Psoas muscle (tissue), 8 donors: ENCODE results near the gene PIM3. TPM values are rescaled to one million over a fixed set of nuclear protein-coding genes. Genes with fewer than 3 reads are reported as not detected.

ENCODE experiments used
- ATAC-seq, 4 donors: fragments of 200-7000 bp; cut with Tn5 transposase; one replicate each; pipeline ENCODE4 v1.9.1; 2020; ENCODE audit warnings: moderate library complexity in 3 of 4, mild to moderate bottlenecking in 2 of 4
- DNase-seq, 2 donors: peaks; one replicate each; pipeline ENCODE4 v3.0.0-alpha.2; 2020
- H3K27ac ChIP-seq: fragments of 200-600 bp; one replicate; pipeline ENCODE4 v1.8.0; 2022
- H3K27me3 ChIP-seq, 3 donors: fragments of 200-600 bp in 1 of 3; one replicate each; pipeline versions ENCODE4 v1.6.1 to v1.8.0; 2013 to 2022; ENCODE audit warnings: low read length in 2 of 3, mild to moderate bottlenecking in 2 of 3, moderate library complexity in 1 of 3; ENCODE audit not compliant: insufficient read depth in 3 of 3
- H3K36me3 ChIP-seq, 2 donors: fragments of 200-600 bp in 1 of 2; one replicate each; pipeline versions ENCODE4 v1.6.1 to v1.8.0; 2013 to 2022; ENCODE audit warnings: low read depth in 1 of 2, mild to moderate bottlenecking in 1 of 2, moderate library complexity in 1 of 2; ENCODE audit not compliant: insufficient read depth in 1 of 2
- H3K4me1 ChIP-seq: fragments of 200-600 bp; one replicate; pipeline ENCODE4 v1.8.0; 2022
- H3K4me3 ChIP-seq: fragments of 200-600 bp; one replicate; pipeline ENCODE4 v1.8.0; 2022; ENCODE audit warnings: mild to moderate bottlenecking
- H3K9me3 ChIP-seq: fragments of 200-600 bp; one replicate; pipeline ENCODE4 v1.8.0; 2022
- CTCF ChIP-seq: fragments of 200-600 bp; IDR thresholded peaks from one replicate; pipeline ENCODE4 v1.8.0; 2022; ENCODE audit warnings: antibody characterized with exemption
- WGBS, 3 donors: extraction: QIAGEN DNeasy Blood & Tissue Kit; methylation state at CpG; one replicate each; pipeline versions ENCODE4 v1.1.6 to v1.1.7; 2013; 5-methylcytosine and 5-hydroxymethylcytosine counted together
- intact Hi-C, 2 donors: fragments of 100-400 bp; cut with DNase I; formaldehyde crosslinking; loops; one replicate each; pipeline versions ENCODE4 v1.11.0 to v1.14.2; 2022
- polyA plus RNA-seq, 3 donors: library from polyadenylated mRNA; stranded (reverse); fragments of 200-250 nt; gene quantifications; one replicate each; pipeline ENCODE4 v1.2.3, GENCODE V29; 2013
- total RNA-seq, 4 donors: library from RNA; stranded (reverse); fragmentation: NEBNext Ultra II Directional in 2 of 4; extraction: Animal tissue kit (Norgen Biotek cat#: 25700) in 2 of 4; gene quantifications; one replicate each; pipeline versions ENCODE4 v1.2.1 to v1.2.4, GENCODE V29; 2021 to 2023
- donor health status: healthy with polysubstance abuse.
- donor health status: DM: no; HTN: no; CAD: no; lungs with moderate emphysema.
- donor health status: Bipolar disorder and iron deficiency.
- donor health status: healthy.
- donor health status: DM: yes; HTN: yes; CAD: no.
- donor health status: DM: no; HTN: no; CAD: no.
- donor health status: DM: no; HTN: no; CAD: no.
- donor health status: DM: yes; HTN: yes; CAD: no.

Gene PIM3
- total and polyA plus RNA-seq, 7 donors: 40.5 to 128 (median 79.0) TPM

GRCh38 chr22:49997932-49998717 is 37.6 kb downstream of the PIM3 start:
- intact Hi-C loops: loop anchor here in 1 of 2 donors (10.0 kb wide), 1 partner anchor 233 kb away; no protein-coding TSS in a partner anchor
- no peak overlapping the region for H3K27ac ChIP-seq
- H3K4me1 ChIP-seq: peaks cover 5% of the 10 kb centered on the region
- H3K36me3 ChIP-seq: no peaks in the 10 kb centered on the region
- no peaks in the 10 kb centered on the region for H3K9me3 ChIP-seq
- 83 to 88% (median 86%) methylated on average over 18 to 21 of the region's 21 CpGs for WGBS, 3 donors
- no peak for ATAC-seq
- no peak for TF ChIP-seq CTCF
- H3K4me3 ChIP-seq: no peak overlapping the region
- H3K27me3 ChIP-seq: peaks cover 0 to 4% (median 3%) of the 10 kb centered on the region in 3 donors
- no peak for DNase-seq

DNA sequence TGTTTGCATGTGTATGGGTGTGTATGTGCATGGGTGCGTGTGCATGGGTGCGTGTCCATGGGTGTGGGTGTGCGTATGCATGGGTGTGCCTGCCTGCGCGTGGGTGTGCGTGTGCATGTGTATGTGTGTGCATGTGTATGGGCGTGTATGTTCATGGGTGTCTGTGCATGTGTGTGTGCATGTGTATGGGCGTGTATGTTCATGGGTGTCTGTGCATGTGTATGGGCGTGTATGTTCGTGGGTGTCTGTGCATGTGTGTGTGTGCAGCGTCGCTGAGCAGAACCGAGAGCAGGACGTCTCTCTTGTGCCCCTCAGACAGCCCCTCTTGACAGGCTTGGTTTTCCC is 38.1 kb downstream of the PIM3 start:
- TF ChIP-seq CTCF: no peak
- H3K27me3 ChIP-seq: peaks cover 0 to 4% (median 3%) of the 10 kb centered on the region in 3 donors
- H3K9me3 ChIP-seq: no peaks in the 10 kb centered on the region
- ATAC-seq (no peak), DNase-seq (no peak)
- no peaks in the 10 kb centered on the region for H3K36me3 ChIP-seq
- no peak overlapping the region for H3K27ac ChIP-seq
- intact Hi-C loops: loop anchor here in 1 of 2 donors (10.0 kb wide), 1 partner anchor 234 kb away; no protein-coding TSS in a partner anchor
- WGBS, 3 donors: 88 to 95% (median 92%) methylated on average over 14 of the region's 14 CpGs
- peaks cover 2% of the 10 kb centered on the region for H3K4me1 ChIP-seq
- H3K4me3 ChIP-seq: no peak overlapping the region

DNA sequence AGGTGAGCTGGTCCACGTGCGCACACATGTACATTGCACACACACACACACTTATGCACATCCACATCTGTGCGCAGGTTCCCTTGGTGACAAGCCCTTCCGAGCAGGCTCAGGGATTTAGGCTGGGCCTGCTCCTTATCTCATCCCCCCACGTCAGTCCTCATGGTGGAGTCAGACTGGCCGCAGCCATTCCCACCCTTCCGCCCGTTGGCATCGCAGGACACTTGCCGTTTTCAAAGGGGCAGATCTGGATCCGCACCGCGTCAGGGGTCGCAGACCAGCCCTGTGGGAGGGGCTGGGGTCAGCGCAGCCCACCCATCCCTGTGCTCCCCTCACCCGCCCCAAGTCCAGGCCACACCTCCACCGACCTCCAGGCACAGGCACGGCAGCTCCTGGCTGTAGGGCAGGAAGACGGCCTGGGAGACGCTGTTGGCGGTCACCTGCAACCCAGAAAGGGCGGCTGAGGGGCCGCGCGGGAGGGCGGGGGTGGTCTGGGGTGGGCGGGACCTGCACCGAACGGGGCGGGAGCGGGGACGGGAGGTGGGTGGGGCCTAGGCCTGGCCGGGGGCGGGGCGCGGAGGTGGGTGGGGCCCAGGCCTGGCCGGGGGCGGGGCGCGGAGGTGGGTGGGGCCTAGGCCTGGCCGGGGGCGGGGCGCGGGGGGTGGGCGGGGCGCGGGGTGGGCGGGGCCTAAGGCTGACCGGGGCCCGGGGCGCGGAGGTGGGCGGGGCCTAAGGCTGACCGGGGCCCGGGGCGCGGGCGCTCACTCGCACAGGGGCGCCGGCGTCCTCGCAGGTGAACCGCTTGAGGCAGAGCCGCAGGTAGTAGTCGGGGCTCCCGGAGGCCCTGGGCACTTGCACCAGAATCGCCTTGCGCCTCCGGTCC is 38.7 kb downstream of the PIM3 start:
- no peak for TF ChIP-seq CTCF
- peak in 1 of 2 donors; percentile 54 for DNase-seq
- H3K9me3 ChIP-seq: no peaks in the 10 kb centered on the region
- WGBS, 3 donors: 13 to 21% (median 17%) methylated on average over 28 to 67 of the region's 70 CpGs
- peak overlapping the region; percentile 51 for H3K4me3 ChIP-seq
- ATAC-seq: peak; percentile 59 to 80 (median 73)
- H3K27me3 ChIP-seq: peaks cover 0 to 4% (median 3%) of the 10 kb centered on the region in 3 donors
- H3K36me3 ChIP-seq: no peaks in the 10 kb centered on the region
- intact Hi-C loops: loop anchor here in 1 of 2 donors (10.0 kb wide), 1 partner anchor 235 kb away; no protein-coding TSS in a partner anchor
- H3K27ac ChIP-seq: no peak overlapping the region
- no peaks in the 10 kb centered on the region for H3K4me1 ChIP-seq

DNA sequence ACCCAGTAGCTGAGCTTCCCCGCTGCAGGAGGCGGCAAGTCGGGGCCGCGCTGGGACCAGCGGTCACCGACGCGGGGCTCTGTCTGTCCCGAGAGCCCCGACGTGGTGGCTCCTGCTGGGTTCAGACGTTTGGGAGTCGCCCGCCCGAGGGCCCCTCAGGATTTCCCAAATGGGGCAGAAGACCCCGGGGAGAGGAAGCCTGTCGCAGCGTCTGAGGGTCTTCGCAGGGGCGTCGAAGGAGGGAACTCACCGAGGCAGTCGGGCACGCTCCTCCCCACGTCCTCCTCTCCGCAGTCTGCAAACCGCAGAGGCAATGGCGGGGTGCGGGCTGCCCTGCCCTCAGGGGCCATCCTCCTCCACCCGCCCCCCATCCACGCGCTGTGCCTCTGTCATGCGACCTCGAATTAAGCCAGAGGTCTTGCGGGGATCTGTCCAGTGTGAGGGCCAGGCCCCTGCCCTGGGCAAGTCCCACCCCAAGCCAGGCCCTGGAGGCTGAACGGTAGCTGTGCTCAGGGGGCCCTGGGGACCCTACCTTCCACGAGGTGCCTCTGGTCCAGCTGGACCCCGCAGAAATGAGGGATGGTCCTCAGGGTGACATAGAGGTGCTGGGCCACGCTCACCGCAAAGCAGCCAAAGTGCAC is 39.5 kb downstream of the PIM3 start:
- peak in 2 of 4 donors; percentile 22 to 43 for ATAC-seq
- intact Hi-C loops: loop anchor here in 1 of 2 donors (10.0 kb wide), 1 partner anchor 235 kb away; no protein-coding TSS in a partner anchor
- H3K27me3 ChIP-seq: peaks cover 0 to 4% (median 3%) of the 10 kb centered on the region in 3 donors
- DNase-seq: no peak
- WGBS, 3 donors: 32 to 47% (median 36%) methylated on average over 35 to 41 of the region's 41 CpGs
- peak overlapping the region; percentile 40 for H3K4me3 ChIP-seq
- no peaks in the 10 kb centered on the region for H3K9me3 ChIP-seq
- no peaks in the 10 kb centered on the region for H3K36me3 ChIP-seq
- no peaks in the 10 kb centered on the region for H3K4me1 ChIP-seq
- TF ChIP-seq CTCF: no peak
- H3K27ac ChIP-seq: no peak overlapping the region
